Right lobe of liver (tissue), 6 donors: ENCODE measurements around the gene SPRR2A. TPM values are rescaled to one million over a fixed set of nuclear protein-coding genes. Genes with fewer than 3 reads are reported as not detected.

Source experiments
- ATAC-seq, 4 donors: fragments of 200-7000 bp; cut with Tn5 transposase; one replicate each; pipeline ENCODE4 v1.9.1; 2020; ENCODE audit warnings: mild to moderate bottlenecking in 4 of 4, moderate library complexity in 4 of 4
- DNase-seq, 3 donors: peaks; one replicate each; pipeline ENCODE4 v3.0.0-alpha.2; 2020
- H3K27ac ChIP-seq, 3 donors: fragments of 200-600 bp; one replicate each; pipeline ENCODE4 v1.8.0; 2022
- H3K27me3 ChIP-seq, 2 donors: fragments of 200-600 bp; one replicate each; pipeline ENCODE4 v1.8.0; 2022
- H3K36me3 ChIP-seq, 4 donors: fragments of 200-600 bp; sonication (generic) in 1 of 4; one replicate each; pipeline versions ENCODE4 v1.5.1 to v1.8.0; 2017 to 2022; ENCODE audit warnings: control low read depth in 1 of 4
- H3K4me1 ChIP-seq, 4 donors: fragments of 200-600 bp; sonication (generic) in 1 of 4; one replicate each; pipeline versions ENCODE4 v1.5.1 to v1.8.0; 2017 to 2022; ENCODE audit warnings: control low read depth in 1 of 4
- H3K4me3 ChIP-seq, 3 donors: fragments of 200-600 bp; one replicate each; pipeline ENCODE4 v1.8.0; 2022
- H3K9me3 ChIP-seq, 4 donors: fragments of 200-600 bp; sonication (generic) in 1 of 4; one replicate each; pipeline versions ENCODE4 v1.5.1 to v1.8.0; 2017 to 2022; ENCODE audit warnings: control low read depth in 1 of 4
- CTCF ChIP-seq, 4 donors: fragments of 200-600 bp in 3 of 4; fragments of 450-650 bp in 1 of 4; IDR thresholded peaks; one replicate each; pipeline versions ENCODE4 v1.5.1 to v1.8.0; 2016 to 2022; ENCODE audit warnings: antibody characterized with exemption in 4 of 4, mild to moderate bottlenecking in 2 of 4
- POLR2A ChIP-seq: fragments of 450-650 bp; IDR thresholded peaks from one replicate; pipeline ENCODE4 v1.6.1; 2017; ENCODE audit warnings: antibody characterized with exemption, mild to moderate bottlenecking
- WGBS: methylation state at CpG from one replicate; pipeline ENCODE4 v1.1.6; 2018; ENCODE audit warnings: low coverage, low lambda C conversion rate; ENCODE audit not compliant: insufficient coverage; ENCODE audit errors: missing lambda C conversion rate; 5-methylcytosine and 5-hydroxymethylcytosine counted together
- intact Hi-C, 2 donors: fragments of 100-400 bp; cut with DNase I; formaldehyde crosslinking; loops; one replicate each; pipeline versions ENCODE4 v1.11.2 to v1.14.1; 2022
- total RNA-seq, 6 experiments: library from RNA; depleted of rRNA in 2 of 6; stranded (reverse); fragments of >200 nt in 2 of 6; fragmentation: NEBNext Ultra II Directional in 3 of 6; extraction: Animal tissue kit (Norgen Biotek cat#: 25700) in 3 of 6; gene quantifications; one replicate each; pipeline versions ENCODE4 v1.1.0 to v1.2.4, GENCODE V29; 2016 to 2023
- donor health status: DM: no; HTN: yes; CAD: no.
- donor health status: DM: no; HTN: no; CAD: no.
- donor health status: DM: no; HTN: no; CAD: no.
- donor health status: DM: no; HTN: yes; CAD: no.
- donor health status: DM: no; HTN: yes; CAD: no.

SPRR2A gene
- total RNA-seq, 6 experiments from 2014 or later = 0.40 TPM; not detected in 5

GRCh38 chr1:153087652-153088051, 30.3 kb upstream of the SPRR2A start:
- Histone ChIP-seq H3K27ac (no peak overlapping the region), H3K27me3 (no peaks in the 10 kb centered on the region), H3K4me1 (no peaks in the 10 kb centered on the region), H3K9me3 (no peaks in the 10 kb centered on the region), H3K4me3 (no peak overlapping the region), H3K36me3 (no peaks in the 10 kb centered on the region)
- intact Hi-C loops = no loop called here
- DNase-seq (no peak), ATAC-seq (no peak)
- 70% methylated on average over 1 of the region's 1 CpG for WGBS
- TF ChIP-seq POLR2A (no peak), CTCF (IDR thresholded peaks at IDR 0.05) (no peak)

GRCh38 chr1:153081736-153082135, 24.4 kb upstream of the SPRR2A start:
- Histone ChIP-seq H3K9me3 (no peaks in the 10 kb centered on the region), H3K36me3 (no peaks in the 10 kb centered on the region), H3K27ac (no peak overlapping the region), H3K4me3 (no peak overlapping the region), H3K4me1 (no peaks in the 10 kb centered on the region), H3K27me3 (no peaks in the 10 kb centered on the region)
- ATAC-seq (no peak), DNase-seq (no peak)
- WGBS = 65% methylated on average over 3 of the region's 3 CpGs
- intact Hi-C loops = no loop called here
- no peak for TF ChIP-seq CTCF (IDR thresholded peaks at IDR 0.05)
- no peak for TF ChIP-seq POLR2A

- H3K9me3 ChIP-seq = no peaks in the 10 kb centered on the region
- WGBS = 29% methylated on average over 2 of the region's 5 CpGs
- intact Hi-C loops = no loop called here
- TF ChIP-seq POLR2A (no peak), CTCF (IDR thresholded peaks at IDR 0.05) (no peak)
- no peak for DNase-seq
- no peaks in the 10 kb centered on the region for H3K4me1 ChIP-seq
- H3K27ac ChIP-seq = no peak overlapping the region
- H3K27me3 ChIP-seq = no peaks in the 10 kb centered on the region
- ATAC-seq = no peak
- no peaks in the 10 kb centered on the region for H3K36me3 ChIP-seq
- H3K4me3 ChIP-seq = no peak overlapping the region
Measured at GRCh38 chr1:153072806-153073726, 15.8 kb upstream of the SPRR2A start.

GRCh38 chr1:153071511-153071910, 14.2 kb upstream of the SPRR2A start, which contains the start of gene SPRR2B:
SPRR2B (minus strand) TSS chr1:153071611; CDS start chr1:153070839, 772 bp downstream.
- intact Hi-C loops = no loop called here
- TF ChIP-seq POLR2A (no peak), CTCF (IDR thresholded peaks at IDR 0.05) (no peak)
- 35% methylated on average over 2 of the region's 2 CpGs for WGBS

More at GRCh38 chr1:153071511-153071910, 14.2 kb upstream of the SPRR2A start, which contains the start of gene SPRR2B:
- ATAC-seq (no peak), DNase-seq (no peak)
- Histone ChIP-seq H3K9me3 (no peaks in the 10 kb centered on the region), H3K4me3 (no peak within 1 kb of the TSS), H3K27ac (no peak within 1 kb of the TSS), H3K36me3 (no peaks in the 10 kb centered on the region), H3K27me3 (no peaks in the 10 kb centered on the region), H3K4me1 (no peaks in the 10 kb centered on the region)
